SK-N-SH (cell line): ENCODE data around the gene MARK4. TPM values are rescaled to one million over a fixed set of nuclear protein-coding genes. Genes with fewer than 3 reads are reported as not detected.

Source experiments
- CTCF ChIA-PET: fragments of 300-600, 350-600 bp; formaldehyde crosslinking; extraction: SDS; loops from one replicate; lab custom pipeline; 2021; lab: Yijun Ruan, JAX
- POLR2A ChIA-PET: fragments of 350-600 bp; sonication (Branson Sonifier 250); formaldehyde crosslinking; extraction: SDS; loops from one replicate; lab custom pipeline; 2020; ENCODE audit warnings: antibody characterized with exemption, inconsistent platforms; lab: Yijun Ruan, JAX
- DNase-seq: peaks from one replicate; pipeline ENCODE4 v3.0.0; 2012
- H2AFZ ChIP-seq: fragments of 200-600 bp; sonication (generic); 2 replicates; pipeline ENCODE4 v1.8.1; 2016; ENCODE audit warnings: antibody characterized with exemption, mild to moderate bottlenecking, low read depth
- H3F3A ChIP-seq: fragments of 200-600 bp; sonication (generic); replicated peaks from 2 replicates; pipeline ENCODE3; 2016; ENCODE audit warnings: antibody characterized with exemption, mild to moderate bottlenecking; ENCODE audit not compliant: insufficient read depth
- H3K27ac ChIP-seq, 2 experiments: fragments of 200-500 bp in 1 of 2; fragments of 200-600 bp in 1 of 2; sonication (Bioruptor generic) in 1 of 2; sonication (generic), shearing (Covaris generic) in 1 of 2; 2 replicates each; pipeline versions ENCODE4 v1.5.1 to v1.6.1; 2014 to 2016; ENCODE audit warnings: low read depth in 2 of 2, inconsistent platforms in 1 of 2, low read length in 1 of 2, mild to moderate bottlenecking in 1 of 2, mixed read lengths in 1 of 2
- H3K27me3 ChIP-seq: fragments of 200-600 bp; sonication (generic), shearing (Covaris generic); 2 replicates; pipeline ENCODE4 v1.6.1; 2016; ENCODE audit warnings: mixed run types; ENCODE audit not compliant: insufficient read depth
- H3K36me3 ChIP-seq, 2 experiments: fragments of 200-500 bp in 1 of 2; fragments of 200-600 bp in 1 of 2; sonication (Bioruptor generic) in 1 of 2; sonication (generic) in 1 of 2; replicated peaks in 1 of 2; 2 replicates each; pipeline versions ENCODE3 to v1.5.1; 2014 to 2016; ENCODE audit warnings: low read length in 1 of 2, mild to moderate bottlenecking in 1 of 2; ENCODE audit not compliant: insufficient read depth in 2 of 2, control insufficient read depth in 1 of 2
- H3K4me1 ChIP-seq, 2 experiments: fragments of 200-500 bp in 1 of 2; fragments of 200-600 bp in 1 of 2; sonication (Bioruptor generic) in 1 of 2; sonication (generic), shearing (Covaris generic) in 1 of 2; 2 replicates each; pipeline versions ENCODE4 v1.5.1 to v1.6.1; 2014 to 2016; ENCODE audit warnings: low read depth in 1 of 2, low read length in 1 of 2, mixed run types in 1 of 2; ENCODE audit not compliant: insufficient read depth in 2 of 2, control insufficient read depth in 1 of 2
- H3K4me2 ChIP-seq: fragments of 200-600 bp; sonication (generic), shearing (Covaris generic); 2 replicates; pipeline ENCODE4 v1.6.1; 2017; ENCODE audit warnings: mixed run types
- H3K4me3 ChIP-seq, 2 experiments: fragments of 200-500 bp in 1 of 2; fragments of 200-600 bp in 1 of 2; sonication (Bioruptor generic) in 1 of 2; sonication (generic), shearing (Covaris generic) in 1 of 2; 2 replicates each; pipeline versions ENCODE4 v1.5.1 to v1.8.1; 2014 to 2016; ENCODE audit warnings: low read depth in 2 of 2, inconsistent platforms in 1 of 2, low read length in 1 of 2, mild to moderate bottlenecking in 1 of 2, mixed read lengths in 1 of 2, moderate library complexity in 1 of 2
- H3K79me2 ChIP-seq: fragments of 200-600 bp; sonication (generic); 2 replicates; pipeline ENCODE4 v1.8.1; 2017; ENCODE audit warnings: mild to moderate bottlenecking; ENCODE audit not compliant: insufficient read depth
- H3K9ac ChIP-seq: fragments of 200-600 bp; sonication (generic); 2 replicates; pipeline ENCODE4 v1.6.1; 2017; ENCODE audit warnings: mixed run types
- H3K9me2 ChIP-seq: fragments of 200-600 bp; sonication (generic); 2 replicates; pipeline ENCODE4 v1.6.1; 2017; ENCODE audit warnings: mixed run types
- H3K9me3 ChIP-seq: fragments of 200-600 bp; sonication (generic); 2 replicates; pipeline ENCODE4 v1.6.1; 2017; ENCODE audit warnings: mixed run types, mild to moderate bottlenecking, moderate library complexity
- H4K20me1 ChIP-seq: fragments of 200-600 bp; sonication (generic); 2 replicates; pipeline ENCODE4 v1.6.1; 2017; ENCODE audit warnings: mild to moderate bottlenecking, mixed run types; ENCODE audit not compliant: insufficient read depth
- ELF1 ChIP-seq: IDR thresholded peaks from 2 replicates; pipeline ENCODE4 v1.4.0; 2012
- FOSL2 ChIP-seq: IDR thresholded peaks from 2 replicates; pipeline ENCODE4 v1.4.0; 2012; ENCODE audit warnings: low read depth, mild to moderate bottlenecking, moderate library complexity, borderline replicate concordance
- GABPA ChIP-seq: IDR thresholded peaks from 2 replicates; pipeline ENCODE4 v1.4.0; 2012; ENCODE audit warnings: low read depth, mild to moderate bottlenecking
- GATA2 ChIP-seq: sonication (generic); formaldehyde crosslinking; IDR thresholded peaks from 2 replicates; pipeline ENCODE4 v1.5.0; 2020; ENCODE audit warnings: mild to moderate bottlenecking, missing genetic modification reagents
- IRF3 ChIP-seq: fragments of 150-350 bp; IDR thresholded peaks from 2 replicates; pipeline ENCODE4 v1.6.1; 2016; ENCODE audit warnings: mild to moderate bottlenecking, low read depth, low read length
- MXI1 ChIP-seq: IDR thresholded peaks from 2 replicates; pipeline ENCODE4 v1.6.1; 2012; ENCODE audit warnings: mild to moderate bottlenecking, low read depth, low read length, improper control_type of control experiment
- NFIC ChIP-seq: IDR thresholded peaks from 2 replicates; pipeline ENCODE4 v1.4.0; 2012; ENCODE audit warnings: borderline replicate concordance
- NRF1 ChIP-seq: IDR thresholded peaks from 2 replicates; pipeline ENCODE4 v1.6.1; 2012; ENCODE audit warnings: low read depth, mild to moderate bottlenecking, low read length
- PBX3 ChIP-seq: IDR thresholded peaks from 2 replicates; pipeline ENCODE4; 2012
- REST ChIP-seq: IDR thresholded peaks from 2 replicates; pipeline ENCODE4 v1.6.1; 2012; ENCODE audit warnings: mild to moderate bottlenecking, low read depth, low read length, moderate library complexity
- RFX5 ChIP-seq: IDR thresholded peaks from 2 replicates; pipeline ENCODE4 v1.6.1; 2012; ENCODE audit warnings: mild to moderate bottlenecking, improper control_type of control experiment, low read length
- SIN3A ChIP-seq: IDR thresholded peaks from 2 replicates; pipeline ENCODE4 v1.6.1; 2012; ENCODE audit warnings: low read depth, mild to moderate bottlenecking, low read length, moderate library complexity, borderline replicate concordance
- SMC3 ChIP-seq: IDR thresholded peaks from 2 replicates; pipeline ENCODE4 v1.6.1; 2012; ENCODE audit warnings: low read depth, low read length, improper control_type of control experiment
- TCF12 ChIP-seq: IDR thresholded peaks from 2 replicates; pipeline ENCODE4 v1.4.0; 2012
- YY1 ChIP-seq: IDR thresholded peaks from 2 replicates; pipeline ENCODE4 v1.4.0; 2012; ENCODE audit warnings: low read depth, mild to moderate bottlenecking
- WGBS: methylation state at CpG from one replicate; pipeline ENCODE4 v1.1.6; 2017; ENCODE audit warnings: low lambda C conversion rate; 5-methylcytosine and 5-hydroxymethylcytosine counted together
- polyA plus RNA-seq, 3 experiments: library from polyadenylated mRNA; depleted of rRNA; stranded (reverse); fragments of >200 nt; gene quantifications; 2 replicates each; pipeline ENCODE4 v1.2.3, GENCODE V29; 2012
- TF ChIP-seq, protein P1 (sequence below): fragments of 200-600 bp; sonication (generic); IDR thresholded peaks from 2 replicates; pipeline ENCODE4 v1.6.1; 2017; ENCODE audit warnings: antibody characterized with exemption, mild to moderate bottlenecking, moderate library complexity

The MARK4 gene
- polyA plus RNA-seq, 1 of the 3 experiments (the other 2 are of a cell fraction) = 16.3 TPM

DNA sequence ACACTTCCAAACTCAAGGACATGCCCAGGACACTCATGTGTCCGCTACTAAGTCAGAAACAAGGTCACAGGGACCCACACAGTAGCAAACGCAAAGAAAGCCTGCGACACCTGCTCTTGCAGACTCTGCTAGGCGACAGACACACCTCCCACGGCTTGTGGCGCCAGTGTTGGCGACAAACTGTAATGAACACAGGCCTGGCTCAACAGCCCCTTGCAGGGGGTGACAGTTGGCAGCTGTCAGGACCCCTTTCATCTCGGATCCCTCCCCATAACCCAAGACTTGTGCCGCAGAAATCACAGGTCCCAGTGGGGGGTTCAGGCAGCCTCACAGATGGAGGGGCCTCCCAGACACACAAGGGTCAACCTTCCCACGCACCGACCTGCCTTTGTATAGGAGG, 71.2 kb downstream of the MARK4 start:
- H3K27me3 ChIP-seq = peaks cover 17% of the 10 kb centered on the region
- WGBS = 88% methylated on average over 1 of the region's 11 CpGs
- H3K9ac ChIP-seq = no peak overlapping the region
- POLR2A ChIA-PET = no interaction called here
- H3K79me2 ChIP-seq = no peaks in the 10 kb centered on the region
- DNase-seq = no peak
- CTCF ChIA-PET = interaction anchor here (1.4 to 2.1 kb wide), 2 partner anchors 16 to 157 kb away, joined by 3 to 6 read pairs; no protein-coding TSS in a partner anchor
- H3K4me1 ChIP-seq = peaks cover 0 to 5% of the 10 kb centered on the region in 2 experiments; a peak in 1 of 4 replicates
- H3K36me3 ChIP-seq = no peaks in the 10 kb centered on the region
- no peak overlapping the region for H3K27ac ChIP-seq
- no peaks in the 10 kb centered on the region for H3K9me2 ChIP-seq
- no peak overlapping the region for H2AFZ ChIP-seq
- no peak overlapping the region for H3K4me2 ChIP-seq
- no peak for TF ChIP-seq YY1
- no peak for TF ChIP-seq RFX5
- TF ChIP-seq SMC3 = no peak
- TF ChIP-seq SIN3A = no peak
- TF ChIP-seq ELF1 = no peak
- TF ChIP-seq FOSL2 = no peak
- TF ChIP-seq IRF3 = no peak
- TF ChIP-seq GATA2 (CRISPR knock-in tag) = no peak
- TF ChIP-seq REST = no peak
- TF ChIP-seq TCF12 = no peak
- TF ChIP-seq GABPA = no peak
- TF ChIP-seq, protein P1, sequence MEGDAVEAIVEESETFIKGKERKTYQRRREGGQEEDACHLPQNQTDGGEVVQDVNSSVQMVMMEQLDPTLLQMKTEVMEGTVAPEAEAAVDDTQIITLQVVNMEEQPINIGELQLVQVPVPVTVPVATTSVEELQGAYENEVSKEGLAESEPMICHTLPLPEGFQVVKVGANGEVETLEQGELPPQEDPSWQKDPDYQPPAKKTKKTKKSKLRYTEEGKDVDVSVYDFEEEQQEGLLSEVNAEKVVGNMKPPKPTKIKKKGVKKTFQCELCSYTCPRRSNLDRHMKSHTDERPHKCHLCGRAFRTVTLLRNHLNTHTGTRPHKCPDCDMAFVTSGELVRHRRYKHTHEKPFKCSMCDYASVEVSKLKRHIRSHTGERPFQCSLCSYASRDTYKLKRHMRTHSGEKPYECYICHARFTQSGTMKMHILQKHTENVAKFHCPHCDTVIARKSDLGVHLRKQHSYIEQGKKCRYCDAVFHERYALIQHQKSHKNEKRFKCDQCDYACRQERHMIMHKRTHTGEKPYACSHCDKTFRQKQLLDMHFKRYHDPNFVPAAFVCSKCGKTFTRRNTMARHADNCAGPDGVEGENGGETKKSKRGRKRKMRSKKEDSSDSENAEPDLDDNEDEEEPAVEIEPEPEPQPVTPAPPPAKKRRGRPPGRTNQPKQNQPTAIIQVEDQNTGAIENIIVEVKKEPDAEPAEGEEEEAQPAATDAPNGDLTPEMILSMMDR = no peak
- no peak for TF ChIP-seq NFIC
- TF ChIP-seq NRF1 = no peak
- TF ChIP-seq PBX3 = no peak
- no peak for TF ChIP-seq MXI1
- no peaks in the 10 kb centered on the region for H4K20me1 ChIP-seq
- H3K4me3 ChIP-seq = no peak overlapping the region
- no peaks in the 10 kb centered on the region for H3K9me3 ChIP-seq
- H3F3A ChIP-seq = no peaks in the 10 kb centered on the region
